ENCODE measurements around the gene TXNIP. TPM values are rescaled to one million over a fixed set of nuclear protein-coding genes. Genes with fewer than 3 reads are reported as not detected.

The TXNIP gene
- total RNA-seq, 1 donor from 2014 or later: 1,858 TPM

- Histone ChIP-seq H3K27ac (peak within 1 kb of the TSS; percentile 95), H3K4me1 (peaks cover 53% of the 10 kb centered on the region), H3K27me3 (no peaks in the 10 kb centered on the region), H3K4me3 (peak within 1 kb of the TSS; percentile 67 to 72), H3K9me3 (no peaks in the 10 kb centered on the region), H3K36me3 (peaks cover 0 to 4% of the 10 kb centered on the region in 2 donors)
- intact Hi-C loops (cut with DNase I): loop anchor here (5.0 kb wide), 1 partner anchor 47 kb away; the partner anchor contains the start of gene PEX11B
- peak in 1 of 2 donors; percentile 99 for DNase-seq (ENCODE audit: extremely low spot score in 2 of 2)
- no peak for TF ChIP-seq CTCF (IDR thresholded peaks at IDR 0.05)
- TF ChIP-seq POLR2AphosphoS5 (IDR thresholded peaks at IDR 0.05; ENCODE audit: insufficient read depth in 1 of 2, low read depth in 1 of 2): peak; percentile 99
- TF ChIP-seq POLR2A (IDR thresholded peaks at IDR 0.05): peak; percentile 91 to 97
Measured at GRCh38 chr1:145964328-145965118, 31.9 kb downstream of the TXNIP start, which contains the start of the genes ANKRD34A and POLR3GL. TSS of gene ANKRD34A (minus strand) at chr1:145964575. CDS start at chr1:145961759, 2,816 bp downstream. TSS of gene POLR3GL (plus strand) at chr1:145964690. CDS start at chr1:145974866, 10,176 bp downstream.

- H3K4me1 ChIP-seq: peaks cover 57% of the 10 kb centered on the region
Measured at GRCh38 chr1:145963265-145964019, 32.9 kb downstream of the TXNIP start.

GRCh38 chr1:145962157-145963102, 33.9 kb downstream of the TXNIP start:
- DNase-seq (ENCODE audit: extremely low spot score in 2 of 2): no peak
- Histone ChIP-seq H3K27ac (peak overlapping the region; percentile 95), H3K27me3 (no peaks in the 10 kb centered on the region), H3K4me3 (peak overlapping the region; percentile 63 to 84), H3K36me3 (peaks cover 0 to 3% of the 10 kb centered on the region in 2 donors), H3K4me1 (peaks cover 57% of the 10 kb centered on the region), H3K9me3 (no peaks in the 10 kb centered on the region)
- peak in 1 of 2 donors; percentile 69 for TF ChIP-seq POLR2AphosphoS5 (IDR thresholded peaks at IDR 0.05; ENCODE audit: insufficient read depth in 1 of 2, low read depth in 1 of 2)
- no peak for TF ChIP-seq POLR2A (IDR thresholded peaks at IDR 0.05)
- intact Hi-C loops (cut with DNase I): loop anchor here (5.0 kb wide), 1 partner anchor 45 kb away; the partner anchor contains the start of gene PEX11B

More at GRCh38 chr1:145963265-145964019, 32.9 kb downstream of the TXNIP start:
- Histone ChIP-seq H3K4me3 (peak overlapping the region; percentile 72 to 84), H3K27me3 (no peaks in the 10 kb centered on the region), H3K36me3 (peaks cover 0 to 4% of the 10 kb centered on the region in 2 donors), H3K27ac (peak overlapping the region; percentile 95), H3K9me3 (no peaks in the 10 kb centered on the region)
- TF ChIP-seq POLR2AphosphoS5 (IDR thresholded peaks at IDR 0.05; ENCODE audit: insufficient read depth in 1 of 2, low read depth in 1 of 2): no peak
- TF ChIP-seq POLR2A (IDR thresholded peaks at IDR 0.05): no peak
- no peak for TF ChIP-seq CTCF (IDR thresholded peaks at IDR 0.05)
- no peak for DNase-seq (ENCODE audit: extremely low spot score in 2 of 2)
- intact Hi-C loops (cut with DNase I): loop anchor here (5.0 kb wide), 1 partner anchor 46 kb away; the partner anchor contains the start of gene PEX11B

GRCh38 chr1:145961425-145962156, 34.8 kb downstream of the TXNIP start:
- Histone ChIP-seq H3K36me3 (no peaks in the 10 kb centered on the region), H3K27me3 (no peaks in the 10 kb centered on the region), H3K4me3 (peak overlapping the region; percentile 63 to 84), H3K27ac (peak overlapping the region; percentile 95), H3K9me3 (no peaks in the 10 kb centered on the region), H3K4me1 (peaks cover 62% of the 10 kb centered on the region)
- DNase-seq (ENCODE audit: extremely low spot score in 2 of 2): no peak
- intact Hi-C loops (cut with DNase I): loop anchor here (5.0 kb wide), 1 partner anchor 44 kb away; the partner anchor contains the start of gene PEX11B
- TF ChIP-seq CTCF (IDR thresholded peaks at IDR 0.05): no peak
- TF ChIP-seq POLR2AphosphoS5 (IDR thresholded peaks at IDR 0.05; ENCODE audit: insufficient read depth in 1 of 2, low read depth in 1 of 2): peak in 1 of 2 donors; percentile 47
- no peak for TF ChIP-seq POLR2A (IDR thresholded peaks at IDR 0.05)

Data from vagina (tissue), 2 donors.